ENCODE data around the gene FN1.

Gene FN1

GRCh38 chr2:215354771-215355695 is 80.8 kb downstream of the FN1 start:
- no peak overlapping the region for H3K4me2 ChIP-seq (ENCODE audit: low read depth, low read length, poor library complexity, severe bottlenecking)
- no peaks in the 10 kb centered on the region for H4K20me1 ChIP-seq (ENCODE audit: insufficient read depth, low read length, poor library complexity, severe bottlenecking)
- TF ChIP-seq EZH2phosphoT487 (IDR thresholded peaks at IDR 0.05; ENCODE audit: borderline replicate concordance), result no peak
- TF ChIP-seq, protein P1, sequence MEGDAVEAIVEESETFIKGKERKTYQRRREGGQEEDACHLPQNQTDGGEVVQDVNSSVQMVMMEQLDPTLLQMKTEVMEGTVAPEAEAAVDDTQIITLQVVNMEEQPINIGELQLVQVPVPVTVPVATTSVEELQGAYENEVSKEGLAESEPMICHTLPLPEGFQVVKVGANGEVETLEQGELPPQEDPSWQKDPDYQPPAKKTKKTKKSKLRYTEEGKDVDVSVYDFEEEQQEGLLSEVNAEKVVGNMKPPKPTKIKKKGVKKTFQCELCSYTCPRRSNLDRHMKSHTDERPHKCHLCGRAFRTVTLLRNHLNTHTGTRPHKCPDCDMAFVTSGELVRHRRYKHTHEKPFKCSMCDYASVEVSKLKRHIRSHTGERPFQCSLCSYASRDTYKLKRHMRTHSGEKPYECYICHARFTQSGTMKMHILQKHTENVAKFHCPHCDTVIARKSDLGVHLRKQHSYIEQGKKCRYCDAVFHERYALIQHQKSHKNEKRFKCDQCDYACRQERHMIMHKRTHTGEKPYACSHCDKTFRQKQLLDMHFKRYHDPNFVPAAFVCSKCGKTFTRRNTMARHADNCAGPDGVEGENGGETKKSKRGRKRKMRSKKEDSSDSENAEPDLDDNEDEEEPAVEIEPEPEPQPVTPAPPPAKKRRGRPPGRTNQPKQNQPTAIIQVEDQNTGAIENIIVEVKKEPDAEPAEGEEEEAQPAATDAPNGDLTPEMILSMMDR (conservative IDR thresholded peaks at IDR 0.05; ENCODE audit: low read length), result no peak
- H3K4me3 ChIP-seq (ENCODE audit: low read length, poor library complexity, severe bottlenecking), result no peak overlapping the region
- no peaks in the 10 kb centered on the region for H3F3A ChIP-seq (ENCODE audit: low read depth)
- no peak overlapping the region for H3K9ac ChIP-seq (ENCODE audit: low read depth, low read length, poor library complexity, severe bottlenecking)
- no peaks in the 10 kb centered on the region for H3K79me2 ChIP-seq (ENCODE audit: insufficient read depth, low read length)
- H3K36me3 ChIP-seq (ENCODE audit: insufficient read depth, low read length), result peaks cover 18% of the 10 kb centered on the region; the same call in 1 of the 2 replicates
- H3K9me2 ChIP-seq (replicated peaks; ENCODE audit: low read depth, low read length), result no peaks in the 10 kb centered on the region
- H3K4me1 ChIP-seq (ENCODE audit: insufficient read depth, low read length, poor library complexity, severe bottlenecking), result no peaks in the 10 kb centered on the region
- no peak overlapping the region for H2AFZ ChIP-seq (ENCODE audit: low read length)
- H3K27me3 ChIP-seq (ENCODE audit: insufficient read depth, low read length, poor library complexity, severe bottlenecking), result no peaks in the 10 kb centered on the region
- no peaks in the 10 kb centered on the region for H3K9me3 ChIP-seq (ENCODE audit: insufficient read depth, low read depth, low read length)

GRCh38 chr2:215352602-215353001 is 83.3 kb downstream of the FN1 start:
- peaks cover 38% of the 10 kb centered on the region; the same call in 1 of the 2 replicates for H3K36me3 ChIP-seq (ENCODE audit: insufficient read depth, low read length)
- H3K27me3 ChIP-seq (ENCODE audit: insufficient read depth, low read length, poor library complexity, severe bottlenecking), result no peaks in the 10 kb centered on the region
- no peak overlapping the region for H2AFZ ChIP-seq (ENCODE audit: low read length)
- no peaks in the 10 kb centered on the region for H3K9me2 ChIP-seq (replicated peaks; ENCODE audit: low read depth, low read length)
- H3K9me3 ChIP-seq (ENCODE audit: insufficient read depth, low read depth, low read length), result no peaks in the 10 kb centered on the region
- no peaks in the 10 kb centered on the region for H3K79me2 ChIP-seq (ENCODE audit: insufficient read depth, low read length)
- no peaks in the 10 kb centered on the region for H3F3A ChIP-seq (ENCODE audit: low read depth)
- no peaks in the 10 kb centered on the region for H4K20me1 ChIP-seq (ENCODE audit: insufficient read depth, low read length, poor library complexity, severe bottlenecking)
- H3K4me3 ChIP-seq (ENCODE audit: low read length, poor library complexity, severe bottlenecking), result no peak overlapping the region
- TF ChIP-seq EZH2phosphoT487 (IDR thresholded peaks at IDR 0.05; ENCODE audit: borderline replicate concordance), result no peak
- TF ChIP-seq, protein P1 (conservative IDR thresholded peaks at IDR 0.05; ENCODE audit: low read length), result no peak
- H3K4me1 ChIP-seq (ENCODE audit: insufficient read depth, low read length, poor library complexity, severe bottlenecking), result no peaks in the 10 kb centered on the region
- no peak overlapping the region for H3K4me2 ChIP-seq (ENCODE audit: low read depth, low read length, poor library complexity, severe bottlenecking)
- no peak overlapping the region for H3K9ac ChIP-seq (ENCODE audit: low read depth, low read length, poor library complexity, severe bottlenecking)

- Histone ChIP-seq H3K9me3 (ENCODE audit: insufficient read depth, low read depth, low read length) (no peaks in the 10 kb centered on the region), H3K4me3 (ENCODE audit: low read length, poor library complexity, severe bottlenecking) (no peak overlapping the region), H3K79me2 (ENCODE audit: insufficient read depth, low read length) (no peaks in the 10 kb centered on the region), H3K27me3 (ENCODE audit: insufficient read depth, low read length, poor library complexity, severe bottlenecking) (no peaks in the 10 kb centered on the region), H3K4me2 (ENCODE audit: low read depth, low read length, poor library complexity, severe bottlenecking) (no peak overlapping the region), H3K9ac (ENCODE audit: low read depth, low read length, poor library complexity, severe bottlenecking) (no peak overlapping the region), H2AFZ (ENCODE audit: low read length) (no peak overlapping the region), H3K36me3 (ENCODE audit: insufficient read depth, low read length) (peaks cover 83% of the 10 kb centered on the region), H4K20me1 (ENCODE audit: insufficient read depth, low read length, poor library complexity, severe bottlenecking) (no peaks in the 10 kb centered on the region), H3K9me2 (replicated peaks; ENCODE audit: low read depth, low read length) (no peaks in the 10 kb centered on the region), H3F3A (ENCODE audit: low read depth) (no peaks in the 10 kb centered on the region), H3K4me1 (ENCODE audit: insufficient read depth, low read length, poor library complexity, severe bottlenecking) (no peaks in the 10 kb centered on the region)
- TF ChIP-seq EZH2phosphoT487 (IDR thresholded peaks at IDR 0.05; ENCODE audit: borderline replicate concordance), result no peak
- TF ChIP-seq, protein P1 (conservative IDR thresholded peaks at IDR 0.05; ENCODE audit: low read length), result no peak
Observed at GRCh38 chr2:215347878-215348277, 88.0 kb downstream of the FN1 start.
